T-helper 17 cell (primary cell): ENCODE results near the gene SOHLH1. TPM values are rescaled to one million over a fixed set of nuclear protein-coding genes. Genes with fewer than 3 reads are reported as not detected.

Experiments used
- total RNA-seq, 4 donors: library from RNA in 2 of 4; stranded (reverse) in 2 of 4; gene quantifications; one replicate each; pipeline ENCODE4 v1.2.3 and lab custom pipeline; 2022 to 2026

Gene SOHLH1
- total RNA-seq, 2 donors from 2014 or later = not detected

Other genes with a start within 250 kb of the SOHLH1 start
- 1 to 10 TPM; 2.1 to 2.6 TPM for gene PPP1R26, start 219.7 kb downstream of the SOHLH1 start, total RNA-seq
- gene MRPS2, start 198.8 kb downstream of the SOHLH1 start, total RNA-seq = 10 to 100 TPM; 22.3 to 25.0 TPM
- gene LCN1, start 178.0 kb downstream of the SOHLH1 start, total RNA-seq = not detected
- not detected for gene OBP2A, start 153.4 kb downstream of the SOHLH1 start, total RNA-seq
- not detected for gene PAEP, start 137.7 kb downstream of the SOHLH1 start, total RNA-seq
- not detected for gene GLT6D1, start 59.9 kb downstream of the SOHLH1 start, total RNA-seq
- gene LCN9, start 36.2 kb downstream of the SOHLH1 start, total RNA-seq = not detected
- under 1 TPM; 0.23 to 0.37 TPM for gene KCNT1, start 2.7 kb upstream of the SOHLH1 start, total RNA-seq
- gene CAMSAP1, start 208.1 kb upstream of the SOHLH1 start, total RNA-seq = 10 to 100 TPM; 32.6 to 39.3 TPM